Endothelial cell of umbilical vein (primary cell): ENCODE data around the gene LILRA6.

Source experiments
- EZH2 ChIP-seq: IDR thresholded peaks from 2 replicates; pipeline ENCODE4 v1.6.1; 2012; ENCODE audit warnings: borderline replicate concordance, low read depth, mild to moderate bottlenecking, moderate library complexity, low read length, inconsistent platforms; ENCODE audit not compliant: severe bottlenecking
- FOS ChIP-seq: IDR thresholded peaks from 2 replicates; pipeline ENCODE4 v1.6.1; 2011; ENCODE audit warnings: mild to moderate bottlenecking, low read length, moderate library complexity, borderline replicate concordance; ENCODE audit not compliant: insufficient read depth
- JUN ChIP-seq: IDR thresholded peaks from 2 replicates; pipeline ENCODE4 v1.6.1; 2011; ENCODE audit warnings: borderline replicate concordance, low read depth; ENCODE audit not compliant: insufficient read length, insufficient read depth
- POLR2A ChIP-seq: IDR thresholded peaks from 2 replicates; pipeline ENCODE4 v1.6.1; 2012; ENCODE audit warnings: low read depth, mild to moderate bottlenecking, control low read depth, low read length
- POLR2AphosphoS5 ChIP-seq: IDR thresholded peaks from 2 replicates; pipeline ENCODE4 v1.6.1; 2012; ENCODE audit warnings: low read depth, mild to moderate bottlenecking, control low read depth, low read length, moderate library complexity; ENCODE audit not compliant: insufficient read depth
- TF ChIP-seq, protein P1 (sequence below), 2 donors: IDR thresholded peaks; 1 replicate in 1 of 2; 2 replicates in 1 of 2; pipeline ENCODE4 v1.5.1; 2011; ENCODE audit warnings: low read length in 2 of 2, mild to moderate bottlenecking in 2 of 2, moderate library complexity in 2 of 2, control low read depth in 1 of 2, inconsistent platforms in 1 of 2, low read depth in 1 of 2; ENCODE audit not compliant: insufficient read depth in 1 of 2; ENCODE audit errors: extremely low read depth in 1 of 2
- TF ChIP-seq, protein P2 (sequence below): IDR thresholded peaks from 2 replicates; pipeline ENCODE4 v1.6.1; 2011; ENCODE audit not compliant: insufficient read depth, insufficient read length

DNA sequence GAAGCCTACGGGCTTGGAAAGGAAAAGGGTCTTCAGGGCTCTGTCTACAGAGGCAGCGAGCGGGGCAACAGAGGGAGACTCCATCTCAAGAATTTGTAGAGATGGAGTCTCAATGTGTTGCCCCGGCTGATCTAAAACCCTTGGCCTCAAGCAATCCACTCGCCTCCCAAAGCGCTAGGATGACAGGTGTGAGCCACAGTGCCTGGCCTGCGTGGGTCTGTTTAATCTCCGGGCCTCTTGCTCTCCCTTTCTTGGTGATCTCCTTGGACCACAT is 33.9 kb downstream of the LILRA6 start:
- TF ChIP-seq, protein P1, sequence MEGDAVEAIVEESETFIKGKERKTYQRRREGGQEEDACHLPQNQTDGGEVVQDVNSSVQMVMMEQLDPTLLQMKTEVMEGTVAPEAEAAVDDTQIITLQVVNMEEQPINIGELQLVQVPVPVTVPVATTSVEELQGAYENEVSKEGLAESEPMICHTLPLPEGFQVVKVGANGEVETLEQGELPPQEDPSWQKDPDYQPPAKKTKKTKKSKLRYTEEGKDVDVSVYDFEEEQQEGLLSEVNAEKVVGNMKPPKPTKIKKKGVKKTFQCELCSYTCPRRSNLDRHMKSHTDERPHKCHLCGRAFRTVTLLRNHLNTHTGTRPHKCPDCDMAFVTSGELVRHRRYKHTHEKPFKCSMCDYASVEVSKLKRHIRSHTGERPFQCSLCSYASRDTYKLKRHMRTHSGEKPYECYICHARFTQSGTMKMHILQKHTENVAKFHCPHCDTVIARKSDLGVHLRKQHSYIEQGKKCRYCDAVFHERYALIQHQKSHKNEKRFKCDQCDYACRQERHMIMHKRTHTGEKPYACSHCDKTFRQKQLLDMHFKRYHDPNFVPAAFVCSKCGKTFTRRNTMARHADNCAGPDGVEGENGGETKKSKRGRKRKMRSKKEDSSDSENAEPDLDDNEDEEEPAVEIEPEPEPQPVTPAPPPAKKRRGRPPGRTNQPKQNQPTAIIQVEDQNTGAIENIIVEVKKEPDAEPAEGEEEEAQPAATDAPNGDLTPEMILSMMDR (IDR thresholded peaks at IDR 0.05; ENCODE audit: extremely low read depth in 1 of 2, insufficient read depth in 1 of 2, low read depth in 1 of 2, low read length in 2 of 2) = no peak
- TF ChIP-seq FOS (no peak), EZH2 (no peak), POLR2AphosphoS5 (no peak), POLR2A (no peak), JUN (no peak)
- TF ChIP-seq, protein P2, sequence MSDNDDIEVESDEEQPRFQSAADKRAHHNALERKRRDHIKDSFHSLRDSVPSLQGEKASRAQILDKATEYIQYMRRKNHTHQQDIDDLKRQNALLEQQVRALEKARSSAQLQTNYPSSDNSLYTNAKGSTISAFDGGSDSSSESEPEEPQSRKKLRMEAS = no peak
